IMR-90 (cell line): Measurements from ENCODE around the gene UGT3A1. TPM values are rescaled to one million over a fixed set of nuclear protein-coding genes. Genes with fewer than 3 reads are reported as not detected.

ENCODE experiments used
- ATAC-seq: fragments of 200-7000 bp; cut with Tn5 transposase; 2 replicates; pipeline ENCODE4 v1.9.1; 2020; ENCODE audit warnings: low read depth, mild to moderate bottlenecking, moderate library complexity
- BruUV-seq: library from RNA; stranded (reverse); fragments of 400-500 nt; replicated peaks from 2 replicates; lab custom pipeline; 2021; lab: Mats Ljungman, UMichigan
- CTCF ChIA-PET: fragments of 300-600 bp; formaldehyde crosslinking; extraction: SDS; loops from one replicate; lab custom pipeline; 2021; ENCODE audit warnings: antibody characterized with exemption; lab: Yijun Ruan, JAX
- POLR2A ChIA-PET: fragments of 300-600 bp; sonication (Branson Sonifier 250); formaldehyde crosslinking; loops from one replicate; lab custom pipeline; 2022; ENCODE audit warnings: antibody characterized with exemption; ENCODE audit not compliant: unreplicated experiment; lab: Charles Lee
- DNase-seq: peaks from one replicate; pipeline ENCODE4 v3.0.0; 2013
- H2AFZ ChIP-seq: replicated peaks from 2 replicates; pipeline ENCODE3; 2013; ENCODE audit warnings: low read length, mild to moderate bottlenecking; ENCODE audit not compliant: poor library complexity
- H2AK5ac ChIP-seq: 2 replicates; pipeline ENCODE4 v1.6.1; 2013; ENCODE audit warnings: low read depth, low read length, inconsistent platforms
- H2AK9ac ChIP-seq: replicated peaks from 2 replicates; pipeline ENCODE3; 2013; ENCODE audit warnings: mild to moderate bottlenecking, low read depth, low read length, moderate library complexity; ENCODE audit not compliant: poor library complexity
- H2BK120ac ChIP-seq: 2 replicates; pipeline ENCODE4 v1.6.1; 2013; ENCODE audit warnings: low read depth, low read length, inconsistent platforms
- H2BK15ac ChIP-seq: 3 replicates; pipeline ENCODE4 v1.6.1; 2013; ENCODE audit warnings: low read depth, low read length, inconsistent platforms
- H2BK20ac ChIP-seq: 2 replicates; pipeline ENCODE4 v1.6.1; 2013; ENCODE audit warnings: low read depth, mild to moderate bottlenecking, inconsistent platforms, low read length, moderate library complexity
- H2BK5ac ChIP-seq: 2 replicates; pipeline ENCODE4 v1.6.1; 2013; ENCODE audit warnings: mild to moderate bottlenecking, low read depth, low read length, inconsistent platforms; ENCODE audit not compliant: poor library complexity, severe bottlenecking
- H3K14ac ChIP-seq: replicated peaks from 2 replicates; pipeline ENCODE4 v1.6.1; 2013; ENCODE audit warnings: low read depth, low read length, inconsistent platforms
- H3K18ac ChIP-seq: 2 replicates; pipeline ENCODE4 v1.6.1; 2013; ENCODE audit warnings: low read depth, low read length, control low read depth
- H3K23ac ChIP-seq: 2 replicates; pipeline ENCODE4 v1.6.1; 2013; ENCODE audit warnings: low read depth, low read length, inconsistent platforms
- H3K27ac ChIP-seq: 2 replicates; pipeline ENCODE4 v1.5.1; 2013; ENCODE audit warnings: mild to moderate bottlenecking, control low read depth, low read length; ENCODE audit not compliant: insufficient read depth
- H3K27me3 ChIP-seq: 2 replicates; pipeline ENCODE4 v1.6.1; 2013; ENCODE audit warnings: low read length; ENCODE audit not compliant: control insufficient read depth, insufficient read depth
- H3K36me3 ChIP-seq: 2 replicates; pipeline ENCODE4 v1.6.1; 2013; ENCODE audit warnings: low read length, mixed read lengths; ENCODE audit not compliant: control insufficient read depth, insufficient read depth
- H3K4ac ChIP-seq: 2 replicates; pipeline ENCODE4 v1.6.1; 2013; ENCODE audit warnings: low read depth, low read length, inconsistent platforms
- H3K4me1 ChIP-seq: 2 replicates; pipeline ENCODE4 v1.6.1; 2013; ENCODE audit warnings: low read length, mixed read lengths; ENCODE audit not compliant: control insufficient read depth, insufficient read depth
- H3K4me2 ChIP-seq: 2 replicates; pipeline ENCODE4 v1.6.1; 2013; ENCODE audit warnings: low read depth, mild to moderate bottlenecking, control low read depth, low read length, moderate library complexity
- H3K4me3 ChIP-seq: 2 replicates; pipeline ENCODE4 v1.5.1; 2013; ENCODE audit warnings: low read depth, mild to moderate bottlenecking, control low read depth, low read length, moderate library complexity; ENCODE audit not compliant: insufficient read depth
- H3K56ac ChIP-seq: 2 replicates; pipeline ENCODE4 v1.6.1; 2013; ENCODE audit warnings: low read length, inconsistent platforms; ENCODE audit not compliant: insufficient read depth; ENCODE audit errors: extremely low read depth
- H3K79me1 ChIP-seq, 2 experiments: 2 replicates each; pipeline ENCODE4 v1.6.1; 2013; ENCODE audit warnings: low read length in 2 of 2, inconsistent platforms in 1 of 2, low read depth in 1 of 2
- H3K9ac ChIP-seq: 2 replicates; pipeline ENCODE4 v1.6.1; 2013; ENCODE audit warnings: low read depth, low read length, control low read depth
- H3K9me1 ChIP-seq: 2 replicates; pipeline ENCODE4 v1.6.1; 2013; ENCODE audit warnings: low read length, inconsistent platforms; ENCODE audit not compliant: insufficient read depth
- H3K9me3 ChIP-seq: 2 replicates; pipeline ENCODE4 v1.6.1; 2013; ENCODE audit warnings: low read length; ENCODE audit not compliant: control insufficient read depth, insufficient read depth
- H4K20me1 ChIP-seq: 2 replicates; pipeline ENCODE4 v1.6.1; 2013; ENCODE audit warnings: low read length, inconsistent platforms; ENCODE audit not compliant: insufficient read depth
- H4K5ac ChIP-seq: 2 replicates; pipeline ENCODE4 v1.6.1; 2013; ENCODE audit warnings: mild to moderate bottlenecking, low read depth, low read length, control low read depth
- H4K8ac ChIP-seq, 2 experiments: 2 replicates each; pipeline ENCODE4 v1.6.1; 2013; ENCODE audit warnings: low read depth in 2 of 2, low read length in 2 of 2, control low read depth in 1 of 2, inconsistent platforms in 1 of 2
- H4K91ac ChIP-seq: 2 replicates; pipeline ENCODE4 v1.6.1; 2013; ENCODE audit warnings: low read depth, low read length, inconsistent platforms; ENCODE audit not compliant: insufficient read depth
- BHLHE40 ChIP-seq: fragments of 150-350 bp; IDR thresholded peaks from 2 replicates; pipeline ENCODE4 v1.6.1; 2016; ENCODE audit warnings: mild to moderate bottlenecking, low read depth, low read length
- CEBPB ChIP-seq: IDR thresholded peaks from 2 replicates; pipeline ENCODE4 v1.6.1; 2012; ENCODE audit warnings: low read depth, low read length, improper control_type of control experiment
- CHD1 ChIP-seq: IDR thresholded peaks from 2 replicates; pipeline ENCODE4 v1.6.1; 2012; ENCODE audit warnings: low read depth, low read length, improper control_type of control experiment
- FOS ChIP-seq: fragments of 150-350 bp; IDR thresholded peaks from 2 replicates; pipeline ENCODE4 v1.6.1; 2016; ENCODE audit warnings: low read depth, low read length
- MAFK ChIP-seq: IDR thresholded peaks from 2 replicates; pipeline ENCODE4 v1.6.1; 2012; ENCODE audit warnings: low read depth, low read length, improper control_type of control experiment
- MAZ ChIP-seq: IDR thresholded peaks from 2 replicates; pipeline ENCODE4 v1.6.1; 2012; ENCODE audit warnings: low read depth, mild to moderate bottlenecking, low read length, improper control_type of control experiment, moderate library complexity, borderline replicate concordance
- MXI1 ChIP-seq: IDR thresholded peaks from 2 replicates; pipeline ENCODE4 v1.6.1; 2012; ENCODE audit warnings: low read depth, mild to moderate bottlenecking, low read length, moderate library complexity, borderline replicate concordance
- NFE2L2 ChIP-seq: fragments of 150-350 bp; IDR thresholded peaks from 2 replicates; pipeline ENCODE4 v1.6.1; 2016; ENCODE audit warnings: low read depth, mild to moderate bottlenecking, low read length
- POLR2A ChIP-seq: IDR thresholded peaks from 2 replicates; pipeline ENCODE4 v1.6.1; 2012; ENCODE audit warnings: mild to moderate bottlenecking, low read depth, low read length
- RAD21 ChIP-seq: IDR thresholded peaks from 2 replicates; pipeline ENCODE4 v1.6.1; 2012; ENCODE audit warnings: low read length, improper control_type of control experiment
- RCOR1 ChIP-seq: IDR thresholded peaks from 2 replicates; pipeline ENCODE4 v1.6.1; 2012; ENCODE audit warnings: mild to moderate bottlenecking, low read length, improper control_type of control experiment; ENCODE audit not compliant: insufficient replicate concordance
- RFX5 ChIP-seq: IDR thresholded peaks from 2 replicates; pipeline ENCODE4 v1.8.0; 2012; ENCODE audit warnings: low read depth, mild to moderate bottlenecking, low read length, moderate library complexity
- SMC3 ChIP-seq: fragments of 150-350 bp; IDR thresholded peaks from 2 replicates; pipeline ENCODE4 v1.6.1; 2016; ENCODE audit warnings: low read depth, mild to moderate bottlenecking, antibody characterized with exemption, low read length, moderate library complexity
- WGBS, 2 experiments: methylation state at CpG; one replicate each; pipeline versions ENCODE4 v1.1.5 to v1.1.7; 2013; ENCODE audit warnings: missing lambda C conversion rate in 2 of 2; ENCODE audit not compliant: insufficient read length in 1 of 2; ENCODE audit errors: extremely low coverage in 2 of 2; 5-methylcytosine and 5-hydroxymethylcytosine counted together
- dilution Hi-C: fragments of 300-500 bp; cut with HindIII; formaldehyde crosslinking; loops from one replicate; pipeline ENCODE4 v1.14.3; 2018; ENCODE audit warnings: low sequenced_read_pairs; ENCODE audit not compliant: unreplicated experiment
- in situ Hi-C: fragments of 300-500 bp; cut with MboI; formaldehyde crosslinking; loops from 3 replicates; pipeline ENCODE4 v1.14.3; 2019; ENCODE audit warnings: low sequenced_read_pairs, inconsistent platforms, mixed read lengths
- intact Hi-C: fragments of 100-400 bp; cut with micrococcal nuclease; formaldehyde crosslinking; loops from 2 replicates; pipeline ENCODE4 v1.10.0; 2022
- polyA plus RNA-seq, 3 experiments: library from polyadenylated mRNA; depleted of rRNA; stranded (reverse); fragments of >200 nt; gene quantifications; 2 replicates each; pipeline ENCODE4 v1.2.3, GENCODE V29; 2012; ENCODE audit warnings: low replicate concordance in 1 of 3
- total RNA-seq: library from RNA; depleted of rRNA; stranded (reverse); fragments of >200 nt; gene quantifications from 2 replicates; pipeline ENCODE4 v1.2.3, GENCODE V29; 2012
- TF ChIP-seq, protein P1 (sequence below): fragments of 150-350 bp; IDR thresholded peaks from 2 replicates; pipeline ENCODE4 v1.6.1; 2016; ENCODE audit warnings: low read depth, mild to moderate bottlenecking, low read length, moderate library complexity, borderline replicate concordance
- TF ChIP-seq, protein P2 (sequence below): conservative IDR thresholded peaks from 2 replicates; pipeline ENCODE4 v1.5.1; 2012; ENCODE audit warnings: mild to moderate bottlenecking, low read depth, low read length, improper control_type of control experiment
- TF ChIP-seq, protein P3 (sequence below): fragments of 150-350 bp; IDR thresholded peaks from 2 replicates; pipeline ENCODE4 v1.6.1; 2017; ENCODE audit warnings: mild to moderate bottlenecking, antibody characterized with exemption, low read length, low read depth

UGT3A1 gene
- total and polyA plus RNA-seq, 2 of the 4 experiments (the other 2 are of a cell fraction): not detected

DNA sequence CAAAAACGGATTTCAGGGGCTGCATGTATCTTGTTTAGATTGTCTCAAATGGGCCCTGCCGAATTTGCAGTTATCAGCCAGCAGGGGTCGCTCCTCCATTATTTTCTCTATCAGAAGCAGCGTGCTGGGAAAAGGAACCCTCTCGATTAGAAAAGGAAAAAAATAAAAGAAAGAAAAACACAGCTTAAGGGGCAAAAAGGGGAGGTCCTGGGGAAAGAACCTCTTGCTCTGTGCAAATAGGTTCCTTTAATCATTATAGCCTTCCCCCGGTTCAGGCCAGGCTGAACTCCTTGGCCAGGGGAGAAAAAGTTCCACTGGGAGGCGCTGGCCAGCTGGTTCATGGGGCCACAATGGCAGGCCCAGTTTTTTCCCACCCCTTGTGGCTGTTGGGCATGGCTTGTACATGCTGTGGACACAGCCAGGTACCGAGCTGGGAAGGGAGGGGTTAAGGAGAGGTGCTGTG is 27.8 kb downstream of the UGT3A1 start:
- peak; percentile 20 for DNase-seq
- intact Hi-C loops: loop anchor here (5.0 to 10.0 kb wide), 2 partner anchors 344 to 541 kb away; no protein-coding TSS in a partner anchor

More for the DNA sequence above, 27.8 kb downstream of the UGT3A1 start:
- no peak overlapping the region for H4K8ac ChIP-seq
- peaks cover 4% of the 10 kb centered on the region for H3K27me3 ChIP-seq
- H3K9me3 ChIP-seq: no peaks in the 10 kb centered on the region; the same call in 1 of the 2 replicates
- no peak overlapping the region for H4K91ac ChIP-seq
- dilution Hi-C loops: no loop called here
- H3K9me1 ChIP-seq: no peaks in the 10 kb centered on the region
- H2AK5ac ChIP-seq: no peak overlapping the region
- H3K27ac ChIP-seq: no peak overlapping the region
- in situ Hi-C loops: no loop called here
- H3K36me3 ChIP-seq: no peaks in the 10 kb centered on the region
- no peak overlapping the region for H3K4me3 ChIP-seq
- no TSS peak for BruUV-seq
- no CpG with 5 or more reads among the region's 8 CpGs for WGBS, 2 experiments
- H3K79me1 ChIP-seq: no peaks in the 10 kb centered on the region
- H3K23ac ChIP-seq: no peak overlapping the region
- no peak overlapping the region for H3K4me2 ChIP-seq
- H4K5ac ChIP-seq: no peak overlapping the region
- POLR2A ChIA-PET: no interaction called here
- TF ChIP-seq MAZ (no peak), MXI1 (no peak), MAFK (no peak), BHLHE40 (no peak), SMC3 (peak; percentile 21; the same call in 1 of the 2 replicates), FOS (no peak), RAD21 (peak; percentile 50), CHD1 (no peak), POLR2A (no peak), CEBPB (no peak), RFX5 (no peak), NFE2L2 (no peak), RCOR1 (no peak)
- TF ChIP-seq, protein P1, sequence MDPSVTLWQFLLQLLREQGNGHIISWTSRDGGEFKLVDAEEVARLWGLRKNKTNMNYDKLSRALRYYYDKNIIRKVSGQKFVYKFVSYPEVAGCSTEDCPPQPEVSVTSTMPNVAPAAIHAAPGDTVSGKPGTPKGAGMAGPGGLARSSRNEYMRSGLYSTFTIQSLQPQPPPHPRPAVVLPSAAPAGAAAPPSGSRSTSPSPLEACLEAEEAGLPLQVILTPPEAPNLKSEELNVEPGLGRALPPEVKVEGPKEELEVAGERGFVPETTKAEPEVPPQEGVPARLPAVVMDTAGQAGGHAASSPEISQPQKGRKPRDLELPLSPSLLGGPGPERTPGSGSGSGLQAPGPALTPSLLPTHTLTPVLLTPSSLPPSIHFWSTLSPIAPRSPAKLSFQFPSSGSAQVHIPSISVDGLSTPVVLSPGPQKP: no peak
- TF ChIP-seq, protein P2, sequence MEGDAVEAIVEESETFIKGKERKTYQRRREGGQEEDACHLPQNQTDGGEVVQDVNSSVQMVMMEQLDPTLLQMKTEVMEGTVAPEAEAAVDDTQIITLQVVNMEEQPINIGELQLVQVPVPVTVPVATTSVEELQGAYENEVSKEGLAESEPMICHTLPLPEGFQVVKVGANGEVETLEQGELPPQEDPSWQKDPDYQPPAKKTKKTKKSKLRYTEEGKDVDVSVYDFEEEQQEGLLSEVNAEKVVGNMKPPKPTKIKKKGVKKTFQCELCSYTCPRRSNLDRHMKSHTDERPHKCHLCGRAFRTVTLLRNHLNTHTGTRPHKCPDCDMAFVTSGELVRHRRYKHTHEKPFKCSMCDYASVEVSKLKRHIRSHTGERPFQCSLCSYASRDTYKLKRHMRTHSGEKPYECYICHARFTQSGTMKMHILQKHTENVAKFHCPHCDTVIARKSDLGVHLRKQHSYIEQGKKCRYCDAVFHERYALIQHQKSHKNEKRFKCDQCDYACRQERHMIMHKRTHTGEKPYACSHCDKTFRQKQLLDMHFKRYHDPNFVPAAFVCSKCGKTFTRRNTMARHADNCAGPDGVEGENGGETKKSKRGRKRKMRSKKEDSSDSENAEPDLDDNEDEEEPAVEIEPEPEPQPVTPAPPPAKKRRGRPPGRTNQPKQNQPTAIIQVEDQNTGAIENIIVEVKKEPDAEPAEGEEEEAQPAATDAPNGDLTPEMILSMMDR: peak; percentile 60
- TF ChIP-seq, protein P3, sequence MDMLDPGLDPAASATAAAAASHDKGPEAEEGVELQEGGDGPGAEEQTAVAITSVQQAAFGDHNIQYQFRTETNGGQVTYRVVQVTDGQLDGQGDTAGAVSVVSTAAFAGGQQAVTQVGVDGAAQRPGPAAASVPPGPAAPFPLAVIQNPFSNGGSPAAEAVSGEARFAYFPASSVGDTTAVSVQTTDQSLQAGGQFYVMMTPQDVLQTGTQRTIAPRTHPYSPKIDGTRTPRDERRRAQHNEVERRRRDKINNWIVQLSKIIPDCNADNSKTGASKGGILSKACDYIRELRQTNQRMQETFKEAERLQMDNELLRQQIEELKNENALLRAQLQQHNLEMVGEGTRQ: no peak
- H2AFZ ChIP-seq: peak overlapping the region; percentile 1
- no peak overlapping the region for H2BK20ac ChIP-seq
- H2BK5ac ChIP-seq: no peak overlapping the region
- no peak overlapping the region for H3K56ac ChIP-seq
- ATAC-seq: no peak; the same call in 1 of the 2 replicates
- H4K20me1 ChIP-seq: no peaks in the 10 kb centered on the region
- no peak overlapping the region for H3K9ac ChIP-seq
- no peaks in the 10 kb centered on the region for H3K4me1 ChIP-seq
- no peak overlapping the region for H3K18ac ChIP-seq
- no peak overlapping the region for H2AK9ac ChIP-seq
- H2BK15ac ChIP-seq: no peak overlapping the region
- H3K14ac ChIP-seq: no peak overlapping the region
- no peak overlapping the region for H2BK120ac ChIP-seq
- no peak overlapping the region for H3K4ac ChIP-seq
- CTCF ChIA-PET: interaction anchor here (0.6 to 0.7 kb wide), 3 partner anchors 9 to 462 kb away, joined by 3 to 7 read pairs (median 3); no protein-coding TSS in a partner anchor
